ENCODE measurements around the gene SEPTIN10. TPM values are rescaled to one million over a fixed set of nuclear protein-coding genes. Genes with fewer than 3 reads are reported as not detected.

SEPTIN10 gene
- total RNA-seq, 1 donor from 2014 or later: 90.8 TPM

GRCh38 chr2:109624339-109624738 is 10.6 kb upstream of the SEPTIN10 start:
- Histone ChIP-seq H3K36me3 (ENCODE audit: insufficient read depth, low read length) (no peaks in the 10 kb centered on the region), H3K27me3 (ENCODE audit: insufficient read depth, low read length) (no peaks in the 10 kb centered on the region), H3K4me2 (ENCODE audit: low read length) (no peak overlapping the region), H3K79me2 (ENCODE audit: insufficient read depth, low read length) (no peaks in the 10 kb centered on the region), H2AFZ (ENCODE audit: low read depth, low read length) (no peak overlapping the region), H3K9me3 (ENCODE audit: insufficient read depth, low read depth, low read length) (no peaks in the 10 kb centered on the region), H3K4me1 (ENCODE audit: insufficient read depth, low read length) (no peaks in the 10 kb centered on the region), H4K20me1 (ENCODE audit: insufficient read depth, low read length) (peaks cover under 1% of the 10 kb centered on the region), H3K27ac (ENCODE audit: low read depth, low read length) (no peak overlapping the region), H3K4me3 (ENCODE audit: insufficient read depth, low read depth, low read length) (no peak overlapping the region), H3K9ac (ENCODE audit: low read length) (no peak overlapping the region)
- no peaks in the 10 kb centered on the region for H3K9me3 Mint-ChIP-seq (ENCODE audit: unreplicated experiment)
- FAIRE-seq (no peak), DNase-seq (ENCODE audit: low read depth) (no peak)
- no peak overlapping the region for H3K4me3 Mint-ChIP-seq (ENCODE audit: unreplicated experiment)
- no peaks in the 10 kb centered on the region for H3K4me1 Mint-ChIP-seq (ENCODE audit: low read depth, unreplicated experiment)
- no peaks in the 10 kb centered on the region for H3K36me3 Mint-ChIP-seq (ENCODE audit: low read depth, unreplicated experiment)
- H3K27me3 Mint-ChIP-seq (ENCODE audit: low read depth, unreplicated experiment): peaks cover 10% of the 10 kb centered on the region
- H3K27ac Mint-ChIP-seq (ENCODE audit: unreplicated experiment): no peak overlapping the region
- TF ChIP-seq CTCF (IDR thresholded peaks at IDR 0.05; ENCODE audit: insufficient read depth, low read depth, low read length) (no peak), EZH2 (IDR thresholded peaks at IDR 0.05; ENCODE audit: insufficient read depth, low read length) (no peak)

GRCh38 chr2:109623923-109624322 is 10.2 kb upstream of the SEPTIN10 start:
- no peaks in the 10 kb centered on the region for H3K9me3 Mint-ChIP-seq (ENCODE audit: unreplicated experiment)
- FAIRE-seq: no peak
- H4K20me1 ChIP-seq (ENCODE audit: insufficient read depth, low read length): peaks cover 4% of the 10 kb centered on the region
- no peak overlapping the region for H3K27ac ChIP-seq (ENCODE audit: low read depth, low read length)
- no peaks in the 10 kb centered on the region for H3K4me1 Mint-ChIP-seq (ENCODE audit: low read depth, unreplicated experiment)
- H3K4me3 Mint-ChIP-seq (ENCODE audit: unreplicated experiment): no peak overlapping the region
- no peak overlapping the region for H3K27ac Mint-ChIP-seq (ENCODE audit: unreplicated experiment)
- peaks cover 10% of the 10 kb centered on the region for H3K27me3 Mint-ChIP-seq (ENCODE audit: low read depth, unreplicated experiment)
- DNase-seq (ENCODE audit: low read depth): no peak
- no peaks in the 10 kb centered on the region for H3K4me1 ChIP-seq (ENCODE audit: insufficient read depth, low read length)
- H3K9me3 ChIP-seq (ENCODE audit: insufficient read depth, low read depth, low read length): no peaks in the 10 kb centered on the region
- no peak overlapping the region for H2AFZ ChIP-seq (ENCODE audit: low read depth, low read length)
- TF ChIP-seq EZH2 (IDR thresholded peaks at IDR 0.05; ENCODE audit: insufficient read depth, low read length): no peak
- TF ChIP-seq CTCF (IDR thresholded peaks at IDR 0.05; ENCODE audit: insufficient read depth, low read depth, low read length): no peak
- no peaks in the 10 kb centered on the region for H3K36me3 ChIP-seq (ENCODE audit: insufficient read depth, low read length)
- no peaks in the 10 kb centered on the region for H3K27me3 ChIP-seq (ENCODE audit: insufficient read depth, low read length)
- no peaks in the 10 kb centered on the region for H3K79me2 ChIP-seq (ENCODE audit: insufficient read depth, low read length)
- H3K9ac ChIP-seq (ENCODE audit: low read length): no peak overlapping the region
- no peaks in the 10 kb centered on the region for H3K36me3 Mint-ChIP-seq (ENCODE audit: low read depth, unreplicated experiment)
- H3K4me2 ChIP-seq (ENCODE audit: low read length): no peak overlapping the region
- H3K4me3 ChIP-seq (ENCODE audit: insufficient read depth, low read depth, low read length): no peak overlapping the region

- DNase-seq (ENCODE audit: low read depth): no peak
- H3K79me2 ChIP-seq (ENCODE audit: insufficient read depth, low read length): peaks cover under 1% of the 10 kb centered on the region
- peaks cover 4% of the 10 kb centered on the region for H4K20me1 ChIP-seq (ENCODE audit: insufficient read depth, low read length)
- FAIRE-seq: no peak
- no peak overlapping the region for H2AFZ ChIP-seq (ENCODE audit: low read depth, low read length)
- H3K27me3 ChIP-seq (ENCODE audit: insufficient read depth, low read length): no peaks in the 10 kb centered on the region
- no peaks in the 10 kb centered on the region for H3K4me1 Mint-ChIP-seq (ENCODE audit: low read depth, unreplicated experiment)
- no peaks in the 10 kb centered on the region for H3K9me3 Mint-ChIP-seq (ENCODE audit: unreplicated experiment)
- H3K27me3 Mint-ChIP-seq (ENCODE audit: low read depth, unreplicated experiment): peaks cover 10% of the 10 kb centered on the region
- H3K9me3 ChIP-seq (ENCODE audit: insufficient read depth, low read depth, low read length): no peaks in the 10 kb centered on the region
- H3K4me3 ChIP-seq (ENCODE audit: insufficient read depth, low read depth, low read length): no peak overlapping the region
- no peaks in the 10 kb centered on the region for H3K36me3 ChIP-seq (ENCODE audit: insufficient read depth, low read length)
- no peak overlapping the region for H3K4me3 Mint-ChIP-seq (ENCODE audit: unreplicated experiment)
- TF ChIP-seq CTCF (IDR thresholded peaks at IDR 0.05; ENCODE audit: insufficient read depth, low read depth, low read length) (no peak), EZH2 (IDR thresholded peaks at IDR 0.05; ENCODE audit: insufficient read depth, low read length) (no peak)
- H3K9ac ChIP-seq (ENCODE audit: low read length): no peak overlapping the region
- H3K27ac Mint-ChIP-seq (ENCODE audit: unreplicated experiment): no peak overlapping the region
- no peaks in the 10 kb centered on the region for H3K36me3 Mint-ChIP-seq (ENCODE audit: low read depth, unreplicated experiment)
- H3K27ac ChIP-seq (ENCODE audit: low read depth, low read length): no peak overlapping the region
- H3K4me2 ChIP-seq (ENCODE audit: low read length): no peak overlapping the region
- H3K4me1 ChIP-seq (ENCODE audit: insufficient read depth, low read length): no peaks in the 10 kb centered on the region
Observed at GRCh38 chr2:109623297-109623696, 9.5 kb upstream of the SEPTIN10 start.

Measured in astrocyte (in vitro differentiated cells and primary cell).